Subcutaneous adipose tissue (tissue), 4 donors: ENCODE results near the gene GPC3. TPM values are rescaled to one million over a fixed set of nuclear protein-coding genes. Genes with fewer than 3 reads are reported as not detected.

Source experiments
- total RNA-seq, 4 donors: library from RNA; depleted of rRNA; stranded (reverse); fragments of >200 nt; gene quantifications; one replicate each; pipeline ENCODE4 v1.1.0, GENCODE V29; 2016
- TF ChIP-seq, protein P1 (sequence below): fragments of 450-650 bp; IDR thresholded peaks from one replicate; pipeline ENCODE4 v1.5.1; 2016; ENCODE audit warnings: low read depth, mild to moderate bottlenecking, control low read depth, antibody characterized with exemption, moderate library complexity

The GPC3 gene
- total RNA-seq, 4 donors from 2014 or later: 61.8 to 142 (median 84.5) TPM

DNA sequence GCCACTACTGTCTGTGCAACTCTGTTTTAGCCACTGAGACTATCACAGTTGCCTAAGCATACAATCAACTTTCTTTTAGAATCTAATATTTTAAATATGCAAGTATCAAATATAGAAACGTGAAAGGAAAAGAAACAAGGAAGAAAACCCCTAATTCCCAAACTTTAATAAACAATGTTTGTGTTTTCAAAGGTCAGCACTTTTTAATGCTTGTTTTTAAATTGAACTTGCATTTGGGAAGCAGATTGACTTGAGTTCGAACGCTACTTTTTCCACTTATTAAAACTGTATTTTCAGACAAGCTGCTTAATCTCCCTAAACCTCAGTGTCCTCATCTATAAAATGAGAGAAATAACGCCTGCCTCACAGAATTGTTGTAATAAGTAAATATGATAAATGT is 384.3 kb downstream of the GPC3 start:
- TF ChIP-seq, protein P1, sequence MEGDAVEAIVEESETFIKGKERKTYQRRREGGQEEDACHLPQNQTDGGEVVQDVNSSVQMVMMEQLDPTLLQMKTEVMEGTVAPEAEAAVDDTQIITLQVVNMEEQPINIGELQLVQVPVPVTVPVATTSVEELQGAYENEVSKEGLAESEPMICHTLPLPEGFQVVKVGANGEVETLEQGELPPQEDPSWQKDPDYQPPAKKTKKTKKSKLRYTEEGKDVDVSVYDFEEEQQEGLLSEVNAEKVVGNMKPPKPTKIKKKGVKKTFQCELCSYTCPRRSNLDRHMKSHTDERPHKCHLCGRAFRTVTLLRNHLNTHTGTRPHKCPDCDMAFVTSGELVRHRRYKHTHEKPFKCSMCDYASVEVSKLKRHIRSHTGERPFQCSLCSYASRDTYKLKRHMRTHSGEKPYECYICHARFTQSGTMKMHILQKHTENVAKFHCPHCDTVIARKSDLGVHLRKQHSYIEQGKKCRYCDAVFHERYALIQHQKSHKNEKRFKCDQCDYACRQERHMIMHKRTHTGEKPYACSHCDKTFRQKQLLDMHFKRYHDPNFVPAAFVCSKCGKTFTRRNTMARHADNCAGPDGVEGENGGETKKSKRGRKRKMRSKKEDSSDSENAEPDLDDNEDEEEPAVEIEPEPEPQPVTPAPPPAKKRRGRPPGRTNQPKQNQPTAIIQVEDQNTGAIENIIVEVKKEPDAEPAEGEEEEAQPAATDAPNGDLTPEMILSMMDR: no peak

DNA sequence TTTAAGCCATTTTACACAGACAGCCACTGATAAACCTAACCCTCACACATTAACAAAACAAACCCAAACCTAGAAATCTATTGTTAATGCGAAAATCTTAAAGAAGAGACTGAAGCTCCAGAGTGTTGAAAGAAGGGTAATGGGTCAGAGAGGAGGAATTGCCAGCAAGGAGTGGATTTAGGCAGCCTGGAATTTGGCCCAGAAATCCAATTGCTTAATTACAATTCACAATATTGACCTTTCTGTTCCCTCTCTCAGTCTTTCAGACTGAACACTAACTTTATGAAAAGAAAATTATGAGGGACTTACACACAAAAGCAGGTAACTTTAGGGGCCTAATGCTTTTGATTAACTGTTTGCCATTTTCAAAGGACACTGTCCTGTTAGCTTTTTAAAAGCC is 384.9 kb downstream of the GPC3 start:
- TF ChIP-seq, protein P1: no peak

DNA sequence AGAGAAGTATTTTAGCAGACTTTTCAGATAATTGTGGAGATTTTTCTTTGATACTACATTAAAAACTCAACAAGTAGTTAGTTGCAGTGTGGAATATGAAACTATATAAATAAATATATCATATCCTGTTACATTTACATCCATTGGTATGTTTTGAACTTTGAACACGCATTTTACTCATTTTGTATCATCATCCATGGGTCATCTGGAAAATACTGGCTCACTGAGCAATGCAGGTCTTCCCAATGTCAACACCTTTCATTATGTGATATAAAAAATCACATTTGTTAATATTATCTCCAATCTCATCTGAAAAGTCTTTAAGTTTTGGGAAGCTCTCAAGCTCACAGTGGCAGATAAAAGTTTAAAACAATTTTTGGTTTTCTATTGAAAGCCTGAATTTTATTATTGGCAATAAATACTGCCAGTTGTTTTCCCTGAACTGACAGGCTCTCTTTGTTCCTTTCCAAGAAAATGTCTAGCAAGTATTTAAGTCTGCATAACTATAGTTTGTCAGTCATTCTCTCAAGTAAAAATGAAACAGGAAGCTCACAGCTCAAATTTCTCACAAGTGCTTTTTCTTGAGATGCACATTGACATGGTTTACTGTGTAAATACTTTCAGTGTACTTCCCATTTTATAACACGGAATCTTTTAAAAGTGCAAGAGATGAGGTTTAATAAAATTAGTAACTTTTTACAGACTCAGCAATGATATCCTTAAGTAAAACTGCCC is 386.6 kb downstream of the GPC3 start:
- TF ChIP-seq, protein P1: no peak

DNA sequence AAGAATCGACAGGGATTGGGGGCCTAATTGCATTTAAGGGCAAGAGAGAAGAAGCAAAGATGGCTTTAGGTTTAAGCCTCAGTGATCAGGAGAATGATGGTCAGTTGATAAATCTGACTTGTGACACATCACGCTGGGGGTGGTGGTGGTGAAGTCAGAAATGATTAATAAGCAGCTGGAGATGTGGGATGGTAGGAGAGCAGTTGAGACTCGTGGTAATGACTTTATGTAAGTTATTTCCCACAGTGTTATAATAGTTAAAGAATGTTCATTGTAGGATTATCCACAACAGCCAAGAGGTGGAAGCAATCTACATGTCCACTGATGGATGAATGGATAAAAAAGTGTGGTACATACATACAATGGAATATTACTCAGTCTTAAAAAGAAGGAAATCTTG is 391.2 kb downstream of the GPC3 start:
- TF ChIP-seq, protein P1: no peak

DNA sequence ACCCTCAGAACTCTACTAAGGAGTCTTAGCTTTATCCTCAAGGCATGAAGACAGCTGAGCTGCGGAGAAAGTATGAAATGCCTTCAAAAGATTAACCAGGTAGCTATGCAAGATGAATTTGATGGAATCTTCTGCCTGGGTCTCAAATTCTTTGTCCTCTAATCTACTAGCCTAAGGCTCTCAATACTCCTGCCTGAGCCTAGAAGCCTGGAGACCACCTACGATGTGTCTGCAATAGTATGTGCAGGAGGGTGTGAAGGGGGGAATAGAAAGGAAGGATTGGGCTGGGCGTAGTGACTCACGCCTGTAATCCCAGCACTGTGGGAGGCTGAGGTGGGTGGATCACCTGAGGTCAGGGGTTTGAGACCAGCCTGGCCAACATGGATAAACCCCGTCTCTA is 391.9 kb downstream of the GPC3 start:
- TF ChIP-seq, protein P1: no peak

DNA sequence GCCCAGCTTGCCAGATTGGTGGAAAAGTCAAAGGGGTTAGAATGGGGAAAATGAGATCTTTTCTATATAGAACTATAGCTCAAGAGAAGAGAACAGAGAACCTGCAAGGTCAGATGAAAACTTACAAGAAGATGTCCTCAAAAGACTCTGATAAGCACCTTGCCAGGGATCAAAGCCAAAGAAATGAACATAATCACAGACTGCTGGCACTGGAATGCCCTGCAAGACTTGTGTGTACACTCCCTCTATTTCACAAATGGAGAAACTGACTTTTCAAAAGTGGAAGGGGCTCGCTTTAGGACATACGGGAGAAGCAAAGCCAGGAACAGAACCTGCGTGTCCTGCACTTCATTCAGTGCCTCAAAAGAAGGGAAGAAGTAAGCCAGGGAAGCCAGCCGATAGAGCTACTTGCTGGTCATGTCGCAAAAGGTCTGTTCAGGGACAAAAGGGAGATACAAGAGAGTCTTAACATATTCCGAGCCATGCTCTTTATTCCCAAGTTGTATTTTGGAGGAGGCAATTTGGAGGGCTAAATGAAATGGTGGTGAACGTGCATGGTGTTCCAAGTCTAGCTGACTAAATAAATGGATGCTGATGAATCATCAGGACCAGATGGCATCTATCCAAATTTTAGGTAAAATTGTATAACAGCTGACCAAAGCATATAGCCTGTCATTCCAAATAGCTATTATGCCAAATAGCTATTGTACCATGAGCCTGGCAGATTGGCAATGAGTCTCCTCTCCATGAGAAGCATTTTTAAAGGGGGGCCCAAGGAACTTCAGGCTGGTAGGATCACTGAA is 394.5 kb downstream of the GPC3 start:
- TF ChIP-seq, protein P1: no peak

DNA sequence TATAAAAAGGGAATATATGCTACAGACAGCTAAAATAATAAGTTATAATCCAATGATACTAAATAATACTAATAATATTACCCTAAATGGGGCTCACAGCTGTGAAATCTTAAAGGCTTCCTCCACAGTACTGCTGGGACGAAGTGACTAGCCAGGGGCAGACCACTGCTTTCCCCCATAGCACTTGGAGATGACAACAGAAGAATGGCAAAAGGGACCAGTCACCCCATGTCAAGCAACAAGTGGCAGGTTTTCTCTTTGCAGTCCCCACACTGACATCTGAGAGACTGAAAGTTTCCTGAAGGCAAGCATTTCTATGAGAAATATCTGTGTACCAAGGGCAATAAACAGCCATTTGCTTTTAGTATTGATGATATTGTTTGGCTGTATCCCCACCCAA is 396.6 kb downstream of the GPC3 start:
- TF ChIP-seq, protein P1: no peak
